ENCODE results near the gene SNED1. TPM values are rescaled to one million over a fixed set of nuclear protein-coding genes. Genes with fewer than 3 reads are reported as not detected.
"Not testable (repeated sequence)": the region's sequence is repeated elsewhere in the genome, so short reads cannot be mapped to it uniquely, and the experiment has no call there.

The SNED1 gene
- total RNA-seq, 4 donors from 2014 or later = 16.4 to 56.2 (median 43.5) TPM

DNA sequence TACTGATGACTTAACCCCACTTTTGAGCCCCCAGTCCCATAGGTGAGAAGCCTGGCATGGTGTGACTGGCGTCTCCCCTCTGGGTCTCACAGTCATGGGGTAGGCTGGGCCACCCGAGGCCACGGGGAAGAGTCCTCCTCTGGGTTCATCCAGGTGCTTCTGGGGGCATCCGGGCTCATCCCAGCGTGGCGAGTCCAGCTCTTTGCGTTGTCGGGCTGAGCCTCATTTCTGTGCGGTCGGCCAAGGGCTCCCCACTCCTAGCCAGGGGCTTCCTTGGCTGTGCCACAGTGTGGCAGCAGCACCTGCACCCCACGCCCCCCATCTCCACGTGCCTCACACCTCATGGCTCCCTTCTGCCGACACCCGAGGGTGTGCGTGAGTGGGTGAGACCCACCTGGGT is 27.6 kb upstream of the SNED1 start:
- Histone ChIP-seq H3K36me3 (no peaks in the 10 kb centered on the region), H3K27ac (no peak overlapping the region), H3K9me3 (no peaks in the 10 kb centered on the region), H3K27me3 (peaks cover 0 to 7% (median 4%) of the 10 kb centered on the region in 3 donors), H3K4me1 (no peaks in the 10 kb centered on the region), H3K4me3 (no peak overlapping the region)
- no peak for ATAC-seq
- in situ Hi-C loops (cut with MboI; ENCODE audit: low sequenced_read_pairs in 4 of 4) = no loop called here
- TF ChIP-seq POLR2A (IDR thresholded peaks at IDR 0.05) = no peak
- TF ChIP-seq, protein P1, sequence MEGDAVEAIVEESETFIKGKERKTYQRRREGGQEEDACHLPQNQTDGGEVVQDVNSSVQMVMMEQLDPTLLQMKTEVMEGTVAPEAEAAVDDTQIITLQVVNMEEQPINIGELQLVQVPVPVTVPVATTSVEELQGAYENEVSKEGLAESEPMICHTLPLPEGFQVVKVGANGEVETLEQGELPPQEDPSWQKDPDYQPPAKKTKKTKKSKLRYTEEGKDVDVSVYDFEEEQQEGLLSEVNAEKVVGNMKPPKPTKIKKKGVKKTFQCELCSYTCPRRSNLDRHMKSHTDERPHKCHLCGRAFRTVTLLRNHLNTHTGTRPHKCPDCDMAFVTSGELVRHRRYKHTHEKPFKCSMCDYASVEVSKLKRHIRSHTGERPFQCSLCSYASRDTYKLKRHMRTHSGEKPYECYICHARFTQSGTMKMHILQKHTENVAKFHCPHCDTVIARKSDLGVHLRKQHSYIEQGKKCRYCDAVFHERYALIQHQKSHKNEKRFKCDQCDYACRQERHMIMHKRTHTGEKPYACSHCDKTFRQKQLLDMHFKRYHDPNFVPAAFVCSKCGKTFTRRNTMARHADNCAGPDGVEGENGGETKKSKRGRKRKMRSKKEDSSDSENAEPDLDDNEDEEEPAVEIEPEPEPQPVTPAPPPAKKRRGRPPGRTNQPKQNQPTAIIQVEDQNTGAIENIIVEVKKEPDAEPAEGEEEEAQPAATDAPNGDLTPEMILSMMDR (IDR thresholded peaks at IDR 0.05 in 4 of 5, conservative IDR thresholded peaks at IDR 0.05 in 1 of 5) = no peak
- intact Hi-C loops (cut with DNase I; ENCODE audit: low total_unique reads) = no loop called here
- no peak for DNase-seq

DNA sequence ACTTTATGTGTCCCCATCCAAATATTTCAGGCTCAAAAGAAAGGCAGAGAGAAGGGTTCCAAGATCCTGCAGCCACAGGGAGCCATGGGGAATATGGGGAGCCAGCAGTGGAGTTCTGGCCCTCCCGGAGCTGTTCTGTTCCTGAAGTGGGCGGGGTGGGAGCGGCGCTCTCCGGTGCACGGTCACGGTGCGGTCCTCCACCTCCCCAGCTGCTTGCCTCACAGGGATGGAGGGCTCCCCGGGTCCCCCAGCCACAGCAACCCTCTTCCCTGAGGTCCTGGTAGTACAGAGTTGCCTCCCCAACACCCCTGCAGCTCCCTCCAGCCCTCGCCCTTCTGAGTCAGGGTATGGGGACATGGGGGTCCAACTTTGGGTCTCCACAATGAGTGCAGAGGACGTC is 26.2 kb upstream of the SNED1 start:
- intact Hi-C loops (cut with DNase I; ENCODE audit: low total_unique reads) (no loop called here), in situ Hi-C loops (cut with MboI; ENCODE audit: low sequenced_read_pairs in 4 of 4) (no loop called here)
- no peaks in the 10 kb centered on the region for H3K36me3 ChIP-seq
- ATAC-seq (no peak), DNase-seq (no peak)
- peaks cover 0 to 7% (median 4%) of the 10 kb centered on the region in 3 donors for H3K27me3 ChIP-seq
- TF ChIP-seq, protein P1 (IDR thresholded peaks at IDR 0.05 in 4 of 5, conservative IDR thresholded peaks at IDR 0.05 in 1 of 5) = no peak
- no peak for TF ChIP-seq POLR2A (IDR thresholded peaks at IDR 0.05)
- H3K27ac ChIP-seq = no peak overlapping the region
- H3K4me3 ChIP-seq = no peak overlapping the region
- no peaks in the 10 kb centered on the region for H3K9me3 ChIP-seq
- no peaks in the 10 kb centered on the region for H3K4me1 ChIP-seq

DNA sequence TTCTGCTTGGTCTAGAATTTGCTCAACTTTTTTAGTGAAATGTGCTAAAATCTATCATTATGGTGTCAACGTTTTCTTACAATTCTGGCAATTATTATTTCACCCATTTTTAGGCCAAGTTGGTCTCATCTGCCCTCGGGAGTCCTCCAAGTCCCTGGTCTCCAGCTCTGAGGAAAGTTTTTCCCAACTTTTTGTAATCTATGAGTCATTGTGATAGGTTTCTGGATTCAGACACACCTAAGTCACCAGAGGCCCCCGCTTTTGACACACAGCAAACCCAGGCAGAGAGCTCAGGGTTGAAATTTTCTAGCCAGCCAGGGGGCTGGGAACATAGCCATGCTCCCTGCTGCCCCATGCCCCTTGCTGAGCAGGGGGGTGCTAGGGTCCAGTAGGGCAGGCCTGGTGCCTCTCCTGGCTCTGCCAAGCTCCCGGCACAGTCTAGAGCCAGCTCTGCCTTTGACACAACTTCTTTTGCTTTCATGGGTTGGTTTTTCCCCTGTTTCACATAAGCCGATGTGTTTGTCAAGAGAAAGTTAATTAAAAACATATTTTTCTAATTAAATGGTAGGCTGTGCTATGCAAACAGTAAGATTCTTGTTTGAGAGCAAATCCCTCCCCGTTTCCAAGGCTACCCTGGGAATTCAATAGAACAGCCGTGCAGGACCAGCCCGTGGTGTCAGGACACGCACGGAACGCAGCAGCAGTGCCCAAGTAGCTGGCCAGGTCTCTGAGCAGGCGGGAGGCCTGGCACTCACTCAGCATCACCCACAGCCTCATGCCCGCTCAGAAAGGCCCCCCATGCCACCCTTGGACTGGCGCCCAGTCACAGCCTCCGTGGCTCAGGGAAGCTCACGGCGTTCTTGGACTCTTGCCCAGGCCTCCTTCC is 25.5 kb upstream of the SNED1 start:
- ATAC-seq (peak; percentile 16 to 44), DNase-seq (no peak)
- H3K4me1 ChIP-seq = no peaks in the 10 kb centered on the region
- H3K27ac ChIP-seq = no peak overlapping the region
- in situ Hi-C loops (cut with MboI; ENCODE audit: low sequenced_read_pairs in 4 of 4) = no loop called here
- H3K9me3 ChIP-seq = no peaks in the 10 kb centered on the region
- H3K36me3 ChIP-seq = no peaks in the 10 kb centered on the region
- intact Hi-C loops (cut with DNase I; ENCODE audit: low total_unique reads) = no loop called here
- TF ChIP-seq, protein P1 (IDR thresholded peaks at IDR 0.05 in 4 of 5, conservative IDR thresholded peaks at IDR 0.05 in 1 of 5) = no peak
- TF ChIP-seq POLR2A (IDR thresholded peaks at IDR 0.05) = no peak
- no peak overlapping the region for H3K4me3 ChIP-seq
- peaks cover 0 to 7% (median 4%) of the 10 kb centered on the region in 3 donors for H3K27me3 ChIP-seq

DNA sequence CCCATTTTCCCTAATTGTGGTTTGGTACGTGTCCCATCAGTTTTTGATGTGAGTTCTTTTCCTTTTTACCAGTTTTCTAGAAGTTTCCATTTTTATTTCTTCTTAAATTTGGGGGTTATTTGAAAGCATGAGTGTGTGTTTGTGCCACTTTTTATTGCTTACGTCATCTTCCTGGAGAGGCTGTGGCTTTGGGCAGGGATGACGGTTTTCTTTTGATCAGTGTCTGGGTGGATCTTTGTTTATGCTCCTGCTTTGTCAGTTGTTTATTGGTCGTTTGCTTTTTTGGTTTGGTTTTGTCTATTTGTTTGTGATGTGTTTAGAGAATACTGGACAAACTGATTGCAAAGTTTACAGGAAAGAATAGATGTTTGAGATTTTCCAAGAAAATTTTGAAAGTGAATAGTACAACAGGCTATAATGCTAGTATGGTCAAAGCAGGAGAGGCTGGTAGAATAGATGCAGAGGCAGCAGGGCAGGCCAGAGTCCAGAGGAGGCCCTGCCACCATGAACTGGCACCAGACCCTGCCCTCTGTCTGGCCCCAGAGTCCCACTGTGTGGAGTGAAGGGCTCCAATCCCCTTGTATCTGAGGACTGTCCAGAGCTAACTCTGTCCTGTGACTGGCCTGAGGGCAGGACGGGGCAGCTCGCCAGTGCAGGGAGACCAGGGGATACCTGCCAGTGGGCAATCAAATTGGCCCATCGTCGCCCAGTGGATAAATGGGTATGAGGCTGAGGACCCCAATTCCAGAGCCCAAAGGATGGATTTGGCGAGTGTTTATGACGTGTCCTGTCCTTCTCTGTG is 23.4 kb upstream of the SNED1 start:
- intact Hi-C loops (cut with DNase I; ENCODE audit: low total_unique reads) = no loop called here
- DNase-seq = no peak
- Histone ChIP-seq H3K9me3 (no peaks in the 10 kb centered on the region), H3K36me3 (no peaks in the 10 kb centered on the region), H3K4me3 (no peak overlapping the region), H3K27ac (no peak overlapping the region), H3K27me3 (peaks cover 0 to 7% (median 4%) of the 10 kb centered on the region in 3 donors), H3K4me1 (no peaks in the 10 kb centered on the region)
- no peak for ATAC-seq
- in situ Hi-C loops (cut with MboI; ENCODE audit: low sequenced_read_pairs in 4 of 4) = no loop called here
- TF ChIP-seq, protein P1 (IDR thresholded peaks at IDR 0.05 in 4 of 5, conservative IDR thresholded peaks at IDR 0.05 in 1 of 5) = no peak
- TF ChIP-seq POLR2A (IDR thresholded peaks at IDR 0.05) = no peak

DNA sequence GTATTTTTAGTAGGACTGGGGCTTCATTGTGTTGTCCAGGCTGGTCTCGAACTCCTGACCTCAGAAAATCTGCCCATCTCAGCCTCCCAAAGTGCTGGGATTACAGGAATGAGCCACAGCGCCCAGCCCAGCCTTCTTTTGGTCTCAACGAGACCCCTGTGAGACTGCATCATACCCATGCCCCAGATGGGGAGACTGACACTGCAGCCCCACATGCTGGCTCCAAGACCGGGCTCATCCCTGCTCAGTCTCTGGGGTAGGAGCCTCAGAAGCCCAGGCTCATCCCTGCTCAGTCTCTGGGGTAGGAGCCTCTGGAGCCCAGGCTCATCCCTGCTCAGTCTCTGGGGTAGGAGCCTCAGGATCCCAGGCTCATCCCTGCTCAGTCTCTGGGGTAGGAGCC is 22.5 kb upstream of the SNED1 start:
- DNase-seq; H3K36me3 ChIP-seq; in situ Hi-C loops (cut with MboI; ENCODE audit: low sequenced_read_pairs in 4 of 4); H3K27ac ChIP-seq; H3K4me1 ChIP-seq; H3K9me3 ChIP-seq; intact Hi-C loops (cut with DNase I; ENCODE audit: low total_unique reads); ATAC-seq; H3K27me3 ChIP-seq; H3K4me3 ChIP-seq: not testable (repeated sequence)

Data from gastrocnemius medialis (tissue), 4 donors.